GM23248 (cell line): ENCODE results near the gene TM4SF4. TPM values are rescaled to one million over a fixed set of nuclear protein-coding genes. Genes with fewer than 3 reads are reported as not detected.

Experiments used
- DNase-seq: peaks from one replicate; pipeline ENCODE4 v3.0.0-alpha.2; 2015
- H2AFZ ChIP-seq: fragments of 200-600 bp; sonication (generic); 2 replicates; pipeline ENCODE4 v1.6.1; 2016; ENCODE audit warnings: antibody characterized with exemption
- H3F3A ChIP-seq: fragments of 200-600 bp; sonication (generic); 2 replicates; pipeline ENCODE4 v1.6.1; 2016; ENCODE audit warnings: mild to moderate bottlenecking, antibody characterized with exemption, mixed run types; ENCODE audit not compliant: insufficient read depth
- H3K27ac ChIP-seq: fragments of 200-600 bp; sonication (generic); 2 replicates; pipeline ENCODE4 v1.5.1; 2016; ENCODE audit warnings: mild to moderate bottlenecking
- H3K27me3 ChIP-seq: fragments of 200-600 bp; sonication (generic); replicated peaks from 2 replicates; pipeline ENCODE4 v1.6.1; 2016; ENCODE audit warnings: mild to moderate bottlenecking; ENCODE audit not compliant: insufficient read depth
- H3K36me3 ChIP-seq: fragments of 200-600 bp; sonication (generic); 2 replicates; pipeline ENCODE4 v1.6.1; 2016; ENCODE audit warnings: low read depth, mild to moderate bottlenecking
- H3K4me1 ChIP-seq: fragments of 200-600 bp; sonication (generic); 2 replicates; pipeline ENCODE4 v1.6.1; 2016; ENCODE audit warnings: mild to moderate bottlenecking; ENCODE audit not compliant: insufficient read depth
- H3K4me2 ChIP-seq: fragments of 200-600 bp; sonication (generic); one replicate; pipeline ENCODE4 v1.6.1; 2016; ENCODE audit warnings: mild to moderate bottlenecking; ENCODE audit not compliant: unreplicated experiment
- H3K4me3 ChIP-seq: fragments of 200-600 bp; sonication (generic); 2 replicates; pipeline ENCODE4 v1.5.1; 2016; ENCODE audit warnings: mild to moderate bottlenecking
- H3K79me2 ChIP-seq: fragments of 200-600 bp; sonication (generic); 2 replicates; pipeline ENCODE4 v1.6.1; 2016; ENCODE audit warnings: mild to moderate bottlenecking; ENCODE audit not compliant: insufficient read depth
- H3K9ac ChIP-seq: fragments of 200-600 bp; sonication (generic); 2 replicates; pipeline ENCODE4 v1.6.1; 2016; ENCODE audit warnings: mild to moderate bottlenecking
- H3K9me2 ChIP-seq: fragments of 200-600 bp; sonication (generic); 2 replicates; pipeline ENCODE4 v1.6.1; 2016; ENCODE audit warnings: mixed run types, mild to moderate bottlenecking, moderate library complexity; ENCODE audit not compliant: insufficient read depth
- H3K9me3 ChIP-seq: fragments of 200-600 bp; sonication (generic); one replicate; pipeline ENCODE4 v1.6.1; 2017; ENCODE audit warnings: low read depth
- H4K20me1 ChIP-seq: fragments of 200-600 bp; sonication (generic); 2 replicates; pipeline ENCODE4 v1.6.0; 2016; ENCODE audit not compliant: insufficient read depth
- EZH2 ChIP-seq: fragments of 200-600 bp; sonication (generic); IDR thresholded peaks from 2 replicates; pipeline ENCODE4 v1.6.1; 2018; ENCODE audit warnings: antibody characterized with exemption, mild to moderate bottlenecking; ENCODE audit not compliant: insufficient read depth, poor library complexity, severe bottlenecking
- EZH2phosphoT487 ChIP-seq: fragments of 200-600 bp; sonication (generic); IDR thresholded peaks from 2 replicates; pipeline ENCODE4 v1.6.1; 2018; ENCODE audit warnings: antibody characterized with exemption, moderate library complexity, mild to moderate bottlenecking, low read depth; ENCODE audit not compliant: insufficient read depth
- WGBS, 2 experiments: methylation state at CpG; one replicate each; pipeline ENCODE4 v1.1.6; 2015 to 2017; ENCODE audit warnings: low lambda C conversion rate in 2 of 2, low coverage in 1 of 2; ENCODE audit errors: missing lambda C conversion rate in 2 of 2; 5-methylcytosine and 5-hydroxymethylcytosine counted together
- in situ Hi-C: fragments of 300-500 bp; cut with MboI; formaldehyde crosslinking; loops from 2 replicates; pipeline ENCODE4 v1.15.0; 2020
- polyA plus RNA-seq: library from polyadenylated mRNA; unstranded; fragments of >200 nt; fragmentation: Nextera tagmentation; extraction: Ambion mirVana; gene quantifications from 2 replicates; pipeline ENCODE4 v1.2.1, GENCODE V29; 2016
- total RNA-seq: library from RNA; depleted of rRNA; stranded (reverse); fragments of >200 nt; shearing (Covaris generic); gene quantifications from 2 replicates; pipeline ENCODE4 v1.2.3, GENCODE V29; 2014

Gene TM4SF4
- total and polyA plus RNA-seq, 2 experiments from 2014 or later = 0.96 to 0.97 TPM

- H3K4me1 ChIP-seq = peaks cover 26% of the 10 kb centered on the region
- no peaks in the 10 kb centered on the region for H3K9me2 ChIP-seq
- no peaks in the 10 kb centered on the region for H3K79me2 ChIP-seq
- no peaks in the 10 kb centered on the region for H3K36me3 ChIP-seq
- peak overlapping the region; percentile 25 for H3K4me3 ChIP-seq
- peak; percentile 54 for DNase-seq
- H2AFZ ChIP-seq = peak overlapping the region; percentile 65
- peak overlapping the region; percentile 23 for H3K4me2 ChIP-seq
- peak overlapping the region; percentile 58 for H3K27ac ChIP-seq
- H3K9me3 ChIP-seq = no peaks in the 10 kb centered on the region
- H3F3A ChIP-seq = peaks cover 30% of the 10 kb centered on the region
- H3K27me3 ChIP-seq = no peaks in the 10 kb centered on the region
- no peak for TF ChIP-seq EZH2
- no peak for TF ChIP-seq EZH2phosphoT487
- in situ Hi-C loops = loop anchor here (25.0 kb wide), 1 partner anchor 680 kb away; no protein-coding TSS in a partner anchor
- H4K20me1 ChIP-seq = no peaks in the 10 kb centered on the region
- 37 to 46% methylated on average over 14 of the region's 14 CpGs for WGBS, 2 experiments
- H3K9ac ChIP-seq = peak overlapping the region; percentile 23; the same call in 1 of the 2 replicates
Observed at GRCh38 chr3:149507491-149508324, 33.2 kb downstream of the TM4SF4 start.

GRCh38 chr3:149509526-149509925 is 35.0 kb downstream of the TM4SF4 start:
- Histone ChIP-seq H2AFZ (no peak overlapping the region), H3K79me2 (no peaks in the 10 kb centered on the region), H3K4me3 (no peak overlapping the region), H3K27ac (no peak overlapping the region), H3K27me3 (no peaks in the 10 kb centered on the region), H3K36me3 (no peaks in the 10 kb centered on the region), H4K20me1 (no peaks in the 10 kb centered on the region), H3K9me2 (no peaks in the 10 kb centered on the region), H3F3A (peaks cover 32% of the 10 kb centered on the region), H3K9ac (no peak overlapping the region), H3K9me3 (no peaks in the 10 kb centered on the region), H3K4me1 (peaks cover 26% of the 10 kb centered on the region), H3K4me2 (no peak overlapping the region)
- in situ Hi-C loops = loop anchor here (25.0 kb wide), 1 partner anchor 678 kb away; no protein-coding TSS in a partner anchor
- TF ChIP-seq EZH2 (no peak), EZH2phosphoT487 (no peak)
- 94 to 96% methylated on average over 3 of the region's 3 CpGs for WGBS, 2 experiments
- DNase-seq = no peak

- in situ Hi-C loops = loop anchor here (25.0 kb wide), 1 partner anchor 677 kb away; no protein-coding TSS in a partner anchor
- Histone ChIP-seq H3K4me2 (no peak overlapping the region), H3F3A (peaks cover 41% of the 10 kb centered on the region), H3K9me3 (no peaks in the 10 kb centered on the region), H3K27ac (no peak overlapping the region), H3K79me2 (no peaks in the 10 kb centered on the region), H3K36me3 (no peaks in the 10 kb centered on the region), H3K9me2 (no peaks in the 10 kb centered on the region), H3K9ac (no peak overlapping the region), H3K4me1 (peaks cover 26% of the 10 kb centered on the region), H4K20me1 (no peaks in the 10 kb centered on the region), H3K27me3 (no peaks in the 10 kb centered on the region), H3K4me3 (no peak overlapping the region), H2AFZ (no peak overlapping the region)
- no peak for TF ChIP-seq EZH2
- TF ChIP-seq EZH2phosphoT487 = no peak
- no peak for DNase-seq
- 88 to 96% methylated on average over 3 of the region's 3 CpGs for WGBS, 2 experiments
Observed at GRCh38 chr3:149510480-149510879, 36.0 kb downstream of the TM4SF4 start.

- in situ Hi-C loops = loop anchor here (25.0 kb wide), 1 partner anchor 676 kb away; no protein-coding TSS in a partner anchor
- no peak overlapping the region for H3K9ac ChIP-seq
- H3K4me1 ChIP-seq = peaks cover 23% of the 10 kb centered on the region
- H3K27me3 ChIP-seq = no peaks in the 10 kb centered on the region
- H3K79me2 ChIP-seq = no peaks in the 10 kb centered on the region
- no peaks in the 10 kb centered on the region for H4K20me1 ChIP-seq
- TF ChIP-seq EZH2 (no peak), EZH2phosphoT487 (no peak)
- H3K4me3 ChIP-seq = no peak overlapping the region
- no peaks in the 10 kb centered on the region for H3K36me3 ChIP-seq
- no peak overlapping the region for H3K4me2 ChIP-seq
- H3K9me3 ChIP-seq = no peaks in the 10 kb centered on the region
- 62 to 65% methylated on average over 3 of the region's 3 CpGs for WGBS, 2 experiments
- no peak overlapping the region for H3K27ac ChIP-seq
- no peak overlapping the region for H2AFZ ChIP-seq
- no peak for DNase-seq
- H3K9me2 ChIP-seq = no peaks in the 10 kb centered on the region
- peaks cover 44% of the 10 kb centered on the region for H3F3A ChIP-seq
Observed at GRCh38 chr3:149511040-149511626, 36.6 kb downstream of the TM4SF4 start.
